IPS-11a (cell line): ENCODE data around the gene HIRIP3.
"Not testable (repeated sequence)": the region's sequence is repeated elsewhere in the genome, so short reads cannot be mapped to it uniquely, and the experiment has no call there.

Source experiments
- H3K4me3 ChIP-seq: one replicate; pipeline ENCODE4 v1.5.1; 2013; ENCODE audit warnings: low read depth, low read length, control low read depth

HIRIP3 gene

GRCh38 chr16:29961479-29962343 lies 33.7 kb downstream of the HIRIP3 start, which contains the start of gene TMEM219:
Gene TMEM219, plus strand, starts transcription at chr16:29962079. Its CDS starts 1,065 bp downstream, at chr16:29963144.
- H3K4me3 ChIP-seq = peak within 1 kb of the TSS; percentile 55

GRCh38 chr16:29961127-29961478 lies 34.3 kb downstream of the HIRIP3 start:
- peak overlapping the region; percentile 55 for H3K4me3 ChIP-seq

GRCh38 chr16:29959821-29960220 lies 35.6 kb downstream of the HIRIP3 start:
- H3K4me3 ChIP-seq = not testable (repeated sequence)

- H3K4me3 ChIP-seq = no peak overlapping the region
Measured at GRCh38 chr16:29959293-29959692, 36.1 kb downstream of the HIRIP3 start.

- no peak overlapping the region for H3K4me3 ChIP-seq
Measured at GRCh38 chr16:29958756-29959155, 36.7 kb downstream of the HIRIP3 start.

GRCh38 chr16:29951625-29952365 lies 43.6 kb downstream of the HIRIP3 start:
- no peak overlapping the region for H3K4me3 ChIP-seq

GRCh38 chr16:29950806-29951461 lies 44.5 kb downstream of the HIRIP3 start:
- H3K4me3 ChIP-seq = no peak overlapping the region

GRCh38 chr16:29947897-29948296 lies 47.5 kb downstream of the HIRIP3 start:
- H3K4me3 ChIP-seq = no peak overlapping the region

- H3K4me3 ChIP-seq = no peak overlapping the region
Measured at GRCh38 chr16:29943846-29944799, 51.3 kb downstream of the HIRIP3 start.
